ENCODE measurements around the gene ZAR1L. TPM values are rescaled to one million over a fixed set of nuclear protein-coding genes. Genes with fewer than 3 reads are reported as not detected.

Gene ZAR1L
- total and polyA plus RNA-seq, 2 of the 4 experiments (the other 2 are of a cell fraction), result not detected

DNA sequence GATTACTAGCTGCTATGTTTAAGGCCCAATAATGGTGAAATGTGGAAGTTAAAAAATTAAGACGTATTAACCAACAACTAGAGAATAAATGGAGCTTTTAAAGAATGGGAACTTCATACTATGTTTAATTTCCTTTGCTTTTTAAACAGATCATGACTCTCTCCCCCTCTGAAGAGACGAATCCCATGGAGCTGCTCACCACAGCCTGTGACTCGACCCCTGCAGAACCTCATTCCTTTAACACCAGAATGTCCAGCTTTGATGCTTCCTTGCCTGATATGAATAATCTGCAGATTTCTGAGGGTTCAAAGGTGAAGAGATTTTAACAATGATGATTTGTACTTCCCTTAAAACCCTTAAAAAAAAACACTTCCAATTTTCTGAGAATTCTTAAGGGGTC is 53.0 kb downstream of the ZAR1L start:
- ChIA-PET POLR2A (ENCODE audit: unreplicated experiment) (no interaction called here), CTCF (no interaction called here)
- Histone ChIP-seq H2BK15ac (ENCODE audit: low read depth, low read length) (no peak overlapping the region), H3K4me1 (ENCODE audit: control insufficient read depth, insufficient read depth, low read length) (peaks cover 13% of the 10 kb centered on the region), H3K79me1 (ENCODE audit: low read depth in 1 of 2, low read length in 2 of 2) (no peaks in the 10 kb centered on the region), H4K91ac (ENCODE audit: insufficient read depth, low read depth, low read length) (peak overlapping the region; percentile 52; the same call in 1 of the 2 replicates), H2AK9ac (replicated peaks; ENCODE audit: low read depth, low read length, poor library complexity) (no peak overlapping the region), H2AFZ (replicated peaks; ENCODE audit: low read length, poor library complexity) (no peak overlapping the region), H3K9me1 (ENCODE audit: insufficient read depth, low read length) (peaks cover 8% of the 10 kb centered on the region), H3K14ac (replicated peaks; ENCODE audit: low read depth, low read length) (0 out of 2 replicates have a peak overlapping the region, but pooled peaks have one; percentile 65), H3K27ac (ENCODE audit: insufficient read depth, low read length) (no peak overlapping the region), H3K9me3 (ENCODE audit: control insufficient read depth, insufficient read depth, low read length) (no peaks in the 10 kb centered on the region), H2AK5ac (ENCODE audit: low read depth, low read length) (no peak overlapping the region), H3K18ac (ENCODE audit: low read depth, low read length) (no peak overlapping the region), H3K9ac (ENCODE audit: low read depth, low read length) (no peak overlapping the region), H3K36me3 (ENCODE audit: control insufficient read depth, insufficient read depth, low read length) (peaks cover 7% of the 10 kb centered on the region; the same call in 1 of the 2 replicates), H3K56ac (ENCODE audit: extremely low read depth, insufficient read depth, low read length) (no peak overlapping the region), H3K4me3 (ENCODE audit: insufficient read depth, low read depth, low read length) (no peak overlapping the region), H4K20me1 (ENCODE audit: insufficient read depth, low read length) (no peaks in the 10 kb centered on the region), H3K4me2 (ENCODE audit: low read depth, low read length) (no peak overlapping the region), H4K8ac (ENCODE audit: low read depth in 2 of 2, low read length in 2 of 2) (no peak overlapping the region; a peak in 1 of 4 replicates), H3K23ac (ENCODE audit: low read depth, low read length) (0 out of 2 replicates have a peak overlapping the region, but pooled peaks have one; percentile 31), H2BK20ac (ENCODE audit: low read depth, low read length) (peak overlapping the region; percentile 65; the same call in 1 of the 2 replicates), H3K27me3 (ENCODE audit: control insufficient read depth, insufficient read depth, low read length) (no peaks in the 10 kb centered on the region), H2BK120ac (ENCODE audit: low read depth, low read length) (no peak overlapping the region; the same call in 1 of the 2 replicates), H2BK5ac (ENCODE audit: low read depth, low read length, poor library complexity, severe bottlenecking) (peak overlapping the region; percentile 39), H3K4ac (ENCODE audit: low read depth, low read length) (peak overlapping the region; percentile 75), H4K5ac (ENCODE audit: low read depth, low read length) (no peak overlapping the region)
- no TSS peak for BruUV-seq (replicated peaks)
- ATAC-seq (ENCODE audit: low read depth), result no peak
- intact Hi-C loops (cut with micrococcal nuclease), result loop anchor here (5.0 kb wide), 1 partner anchor 50 kb away; no protein-coding TSS in a partner anchor
- DNase-seq, result peak; percentile 39
- in situ Hi-C loops (cut with MboI; ENCODE audit: low sequenced_read_pairs), result no loop called here
- dilution Hi-C loops (cut with HindIII; ENCODE audit: low sequenced_read_pairs, unreplicated experiment), result no loop called here
- TF ChIP-seq, protein P1, sequence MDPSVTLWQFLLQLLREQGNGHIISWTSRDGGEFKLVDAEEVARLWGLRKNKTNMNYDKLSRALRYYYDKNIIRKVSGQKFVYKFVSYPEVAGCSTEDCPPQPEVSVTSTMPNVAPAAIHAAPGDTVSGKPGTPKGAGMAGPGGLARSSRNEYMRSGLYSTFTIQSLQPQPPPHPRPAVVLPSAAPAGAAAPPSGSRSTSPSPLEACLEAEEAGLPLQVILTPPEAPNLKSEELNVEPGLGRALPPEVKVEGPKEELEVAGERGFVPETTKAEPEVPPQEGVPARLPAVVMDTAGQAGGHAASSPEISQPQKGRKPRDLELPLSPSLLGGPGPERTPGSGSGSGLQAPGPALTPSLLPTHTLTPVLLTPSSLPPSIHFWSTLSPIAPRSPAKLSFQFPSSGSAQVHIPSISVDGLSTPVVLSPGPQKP (IDR thresholded peaks at IDR 0.05; ENCODE audit: borderline replicate concordance, low read depth, low read length), result no peak
- TF ChIP-seq MAZ (IDR thresholded peaks at IDR 0.05; ENCODE audit: borderline replicate concordance, low read depth, low read length), result no peak
- TF ChIP-seq, protein P2, sequence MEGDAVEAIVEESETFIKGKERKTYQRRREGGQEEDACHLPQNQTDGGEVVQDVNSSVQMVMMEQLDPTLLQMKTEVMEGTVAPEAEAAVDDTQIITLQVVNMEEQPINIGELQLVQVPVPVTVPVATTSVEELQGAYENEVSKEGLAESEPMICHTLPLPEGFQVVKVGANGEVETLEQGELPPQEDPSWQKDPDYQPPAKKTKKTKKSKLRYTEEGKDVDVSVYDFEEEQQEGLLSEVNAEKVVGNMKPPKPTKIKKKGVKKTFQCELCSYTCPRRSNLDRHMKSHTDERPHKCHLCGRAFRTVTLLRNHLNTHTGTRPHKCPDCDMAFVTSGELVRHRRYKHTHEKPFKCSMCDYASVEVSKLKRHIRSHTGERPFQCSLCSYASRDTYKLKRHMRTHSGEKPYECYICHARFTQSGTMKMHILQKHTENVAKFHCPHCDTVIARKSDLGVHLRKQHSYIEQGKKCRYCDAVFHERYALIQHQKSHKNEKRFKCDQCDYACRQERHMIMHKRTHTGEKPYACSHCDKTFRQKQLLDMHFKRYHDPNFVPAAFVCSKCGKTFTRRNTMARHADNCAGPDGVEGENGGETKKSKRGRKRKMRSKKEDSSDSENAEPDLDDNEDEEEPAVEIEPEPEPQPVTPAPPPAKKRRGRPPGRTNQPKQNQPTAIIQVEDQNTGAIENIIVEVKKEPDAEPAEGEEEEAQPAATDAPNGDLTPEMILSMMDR (conservative IDR thresholded peaks at IDR 0.05; ENCODE audit: low read depth, low read length), result no peak
- TF ChIP-seq POLR2A (IDR thresholded peaks at IDR 0.05; ENCODE audit: low read depth, low read length), result no peak
- no peak for TF ChIP-seq MAFK (IDR thresholded peaks at IDR 0.05; ENCODE audit: low read depth, low read length)
- no peak for TF ChIP-seq CHD1 (IDR thresholded peaks at IDR 0.05; ENCODE audit: low read depth, low read length)
- no peak for TF ChIP-seq RAD21 (IDR thresholded peaks at IDR 0.05; ENCODE audit: low read length)
- no peak for TF ChIP-seq RCOR1 (IDR thresholded peaks at IDR 0.05; ENCODE audit: insufficient replicate concordance, low read length)
- TF ChIP-seq FOS (IDR thresholded peaks at IDR 0.05; ENCODE audit: low read depth, low read length), result no peak
- no peak for TF ChIP-seq MXI1 (IDR thresholded peaks at IDR 0.05; ENCODE audit: borderline replicate concordance, low read depth, low read length)
- TF ChIP-seq SMC3 (IDR thresholded peaks at IDR 0.05; ENCODE audit: low read depth, low read length), result no peak
- TF ChIP-seq USF2 (IDR thresholded peaks at IDR 0.05; ENCODE audit: low read depth, low read length), result no peak
- no CpG with 5 or more reads among the region's 3 CpGs for WGBS, 2 experiments (ENCODE audit: extremely low coverage in 2 of 2, insufficient read length in 1 of 2)
